GM21737 (cell line): ENCODE data around the gene SLC5A5.

Experiments
- ATAC-seq: cut with Tn5 transposase; IDR thresholded peaks from one replicate; pipeline ENCODE4 v1.9.1; 2021; ENCODE audit warnings: mild to moderate bottlenecking, moderate library complexity; ENCODE audit not compliant: unreplicated experiment

SLC5A5 gene

GRCh38 chr19:17871878-17872250 lies at the start of gene SLC5A5:
Gene SLC5A5, plus strand, starts transcription at chr19:17871945. Its CDS starts 375 bp downstream, at chr19:17872320.
- ATAC-seq: no peak

- ATAC-seq: no peak
Measured at GRCh38 chr19:17824339-17824738, 47.4 kb upstream of the SLC5A5 start.

GRCh38 chr19:17826508-17827056 lies 45.2 kb upstream of the SLC5A5 start:
- ATAC-seq: no peak

DNA sequence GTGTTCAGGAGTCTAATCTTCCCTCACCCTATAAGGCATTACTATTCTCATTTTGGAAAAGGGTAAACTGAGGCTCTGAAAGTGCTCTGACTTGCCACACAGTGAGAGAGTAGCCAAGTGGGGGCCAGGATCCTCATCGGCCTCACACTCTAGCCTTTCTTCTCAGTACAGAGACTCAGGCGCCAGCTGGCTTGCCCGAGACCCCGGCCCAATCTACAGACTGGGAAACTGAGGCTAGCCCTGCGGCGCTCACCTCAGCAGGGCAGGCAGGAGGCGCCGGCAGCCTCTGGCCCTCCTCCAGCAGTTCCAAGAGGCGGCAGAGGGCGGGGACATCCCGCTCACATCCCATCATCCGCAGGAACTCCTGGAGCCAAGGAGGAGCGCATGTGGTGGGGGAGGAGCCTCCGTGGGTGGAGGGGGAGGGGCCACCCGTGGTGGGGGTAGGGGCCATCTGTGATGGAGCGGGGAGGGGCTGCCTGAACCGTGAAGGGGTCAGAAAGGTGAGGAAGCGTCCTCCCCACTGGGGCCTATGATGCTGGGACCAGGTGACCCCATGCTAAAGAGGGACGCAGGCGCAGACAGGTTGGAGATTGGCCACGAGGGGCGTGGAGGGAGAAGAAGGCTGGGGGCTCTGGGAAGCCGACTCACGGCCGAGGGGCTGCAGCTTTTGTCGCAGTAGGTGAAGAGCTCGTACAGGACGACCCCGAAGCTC lies 41.7 kb upstream of the SLC5A5 start:
- no peak for ATAC-seq

GRCh38 chr19:17830567-17831418 lies 41.0 kb upstream of the SLC5A5 start:
- ATAC-seq: no peak

- ATAC-seq: no peak
Measured at GRCh38 chr19:17831419-17831888, 40.3 kb upstream of the SLC5A5 start.

DNA sequence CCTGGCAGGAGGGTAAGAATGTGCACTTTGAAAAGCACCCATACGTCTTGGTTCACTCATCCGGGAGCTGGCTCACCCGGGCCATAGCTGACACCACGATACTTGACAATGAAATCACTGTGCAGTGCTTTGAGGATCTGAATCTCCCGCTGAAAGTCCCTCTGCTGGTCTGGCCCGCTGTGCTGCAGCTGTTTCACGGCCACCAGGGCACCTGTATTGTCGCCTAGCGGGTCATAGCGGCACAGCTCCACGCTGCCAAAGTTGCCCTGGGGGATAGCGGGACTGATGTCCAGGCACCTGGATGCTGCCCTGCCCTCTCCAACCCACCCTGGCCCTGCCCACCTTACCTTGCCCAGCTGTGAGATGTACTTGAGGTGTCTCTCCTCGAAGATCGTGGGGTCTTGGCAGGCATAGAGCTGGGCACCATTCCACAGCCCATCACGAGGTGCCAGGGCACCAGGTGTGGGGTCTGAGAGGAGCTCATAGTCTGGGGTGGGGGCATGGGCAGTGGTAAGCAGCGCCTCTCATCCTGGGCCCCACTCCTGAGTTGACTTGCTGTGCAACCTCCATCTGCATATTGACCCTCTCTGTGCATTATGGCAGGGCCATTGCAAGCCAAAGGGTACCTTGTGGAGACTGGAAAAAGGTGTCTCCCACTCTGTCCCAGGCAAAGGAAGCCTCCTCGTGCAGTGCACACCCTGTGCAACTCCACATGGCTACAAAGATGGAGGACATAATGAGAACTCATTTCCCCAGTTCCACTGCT lies 39.1 kb upstream of the SLC5A5 start:
- ATAC-seq: no peak

DNA sequence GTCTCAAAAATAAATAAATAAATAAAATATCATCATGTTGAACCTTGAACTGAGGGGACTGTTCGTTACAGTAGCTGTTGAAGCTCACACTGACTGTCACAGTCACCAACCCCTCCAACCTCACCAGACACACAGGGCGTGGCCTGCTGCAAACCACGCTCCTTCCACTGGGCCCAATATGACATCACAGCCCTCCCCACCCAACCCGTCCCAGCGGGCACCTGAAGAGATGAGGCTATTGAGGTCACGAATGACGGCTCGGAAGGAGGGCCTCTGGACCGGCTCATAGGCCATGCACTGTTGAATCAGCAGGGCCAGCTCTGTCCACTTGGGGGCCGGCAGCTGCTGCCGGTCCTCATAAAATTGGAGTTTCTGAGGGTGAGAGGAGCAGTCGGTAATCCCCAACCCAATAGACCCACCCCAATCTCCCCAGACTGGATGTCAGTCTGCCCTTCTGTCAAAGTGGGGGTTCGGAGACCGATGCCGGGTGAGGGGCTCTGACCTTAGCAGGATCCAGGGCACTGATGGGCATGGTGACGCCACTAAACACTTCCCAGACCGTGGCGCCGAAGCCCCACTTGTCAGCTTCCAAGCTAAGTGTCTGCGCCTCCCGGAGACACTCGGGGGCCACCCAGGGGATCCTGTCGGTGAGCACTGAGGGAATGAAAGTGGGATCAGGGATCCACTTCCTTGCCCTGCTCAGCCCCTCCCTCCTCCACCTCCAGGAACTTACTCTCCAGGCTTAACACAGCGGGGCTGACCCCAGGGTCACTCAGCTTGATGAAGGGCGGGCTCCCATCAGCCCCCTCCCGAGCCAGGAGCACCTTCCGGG lies 37.2 kb upstream of the SLC5A5 start:
- no peak for ATAC-seq

DNA sequence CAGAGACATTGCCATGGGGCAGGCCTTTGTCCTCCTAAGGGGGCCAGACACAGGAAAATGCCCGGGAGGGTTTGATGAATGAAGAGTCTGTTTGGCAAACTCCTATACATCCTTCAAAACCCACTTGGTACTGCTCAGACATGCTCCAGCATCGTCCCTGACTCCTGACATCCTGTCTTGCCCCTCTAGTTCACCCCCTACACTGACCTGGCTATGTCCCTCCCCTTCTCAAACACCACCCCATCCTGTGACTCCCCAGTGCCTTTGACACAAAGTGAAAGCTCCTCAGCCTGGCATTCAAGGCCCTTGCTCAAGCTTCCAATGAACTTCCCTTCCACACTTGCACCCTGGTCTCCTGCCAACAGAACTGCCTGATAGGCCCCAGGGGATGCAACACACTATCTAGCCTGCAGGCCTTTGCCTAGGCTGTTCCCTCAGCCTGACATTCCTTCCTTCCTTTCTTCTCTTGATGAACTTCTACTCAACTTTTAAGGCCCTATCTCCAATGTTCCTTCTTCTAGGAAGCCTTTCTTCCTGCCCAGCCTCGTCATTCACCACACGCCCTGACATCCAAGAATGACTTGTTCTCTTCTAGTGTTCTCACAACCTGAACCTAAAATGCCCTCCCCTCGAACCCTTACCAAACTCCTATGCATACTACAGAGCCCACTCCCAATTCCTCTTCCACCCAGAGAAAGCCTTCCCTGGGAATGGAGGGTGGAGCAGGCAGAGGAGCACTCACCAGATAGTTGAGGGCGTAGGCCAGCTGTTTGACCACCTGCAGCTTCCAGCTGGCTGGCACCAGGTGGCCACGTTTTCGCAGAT lies 36.4 kb upstream of the SLC5A5 start:
- ATAC-seq: no peak

DNA sequence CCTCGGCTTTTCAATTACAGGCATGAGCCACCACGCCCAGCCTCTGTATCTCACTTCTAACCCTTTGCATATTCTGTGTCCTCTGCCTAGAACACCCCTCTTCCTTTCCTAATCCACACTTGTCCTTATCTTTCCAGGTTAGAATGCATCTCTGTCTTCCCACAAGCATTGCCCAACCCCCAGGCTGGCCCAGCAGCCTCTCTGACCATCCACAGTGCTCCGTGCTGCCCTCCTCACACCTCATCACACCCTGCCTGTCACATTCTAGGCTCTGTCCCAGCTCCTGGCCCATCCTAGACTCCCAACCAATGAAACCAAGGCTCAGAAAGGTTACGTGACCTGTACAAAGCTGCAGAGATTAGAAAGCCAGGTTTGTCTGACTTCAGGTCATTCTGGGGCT lies 35.2 kb upstream of the SLC5A5 start:
- no peak for ATAC-seq

DNA sequence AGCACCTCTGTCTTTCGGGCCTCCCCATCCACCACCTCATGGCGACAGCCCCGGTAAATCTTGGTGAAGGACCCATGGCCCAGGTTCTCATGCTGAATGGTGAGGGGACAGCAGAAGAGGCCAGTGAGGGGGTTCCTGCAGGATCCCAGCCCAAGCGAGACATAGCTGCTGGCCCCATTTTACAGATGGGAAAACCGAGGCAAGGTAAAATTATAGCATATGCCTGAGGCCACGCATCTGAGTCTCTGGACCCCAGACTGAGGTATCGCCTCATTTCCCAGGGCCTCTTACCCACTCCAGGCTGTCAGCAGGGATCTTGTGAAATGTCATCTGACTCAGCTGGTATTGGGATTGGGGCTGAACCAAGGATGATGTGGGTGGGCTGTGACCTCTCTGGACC lies 33.8 kb upstream of the SLC5A5 start:
- no peak for ATAC-seq

- no peak for ATAC-seq
Measured at GRCh38 chr19:17840019-17840418, 31.7 kb upstream of the SLC5A5 start.

DNA sequence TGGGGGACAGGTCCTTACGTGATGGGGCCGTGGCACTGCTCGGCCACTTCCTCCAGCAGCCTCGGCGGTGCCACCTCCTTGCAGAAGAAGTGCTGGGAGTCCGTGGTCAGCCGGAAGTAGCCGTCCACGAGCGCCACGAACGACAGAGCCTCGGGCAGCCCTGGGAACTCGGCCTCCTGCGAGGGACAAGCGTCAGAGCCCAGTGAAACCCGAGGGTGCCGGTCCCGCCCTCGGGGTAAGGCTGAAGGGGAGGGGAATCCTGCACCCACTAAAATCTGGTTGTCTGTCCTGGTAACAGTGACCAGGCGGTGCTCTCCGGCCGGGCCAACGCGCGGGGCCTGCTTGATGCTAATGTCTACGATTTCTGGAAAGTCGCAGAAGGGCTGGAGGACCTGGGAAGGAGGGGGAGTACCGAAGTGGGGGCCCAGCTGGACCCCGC lies 30.4 kb upstream of the SLC5A5 start:
- ATAC-seq: no peak

GRCh38 chr19:17841810-17842662 lies 29.7 kb upstream of the SLC5A5 start:
- no peak for ATAC-seq

- ATAC-seq: no peak
Measured at GRCh38 chr19:17842663-17843291, 29.0 kb upstream of the SLC5A5 start.

GRCh38 chr19:17843292-17843827 lies 28.4 kb upstream of the SLC5A5 start:
- no peak for ATAC-seq

GRCh38 chr19:17843908-17844490 lies 27.7 kb upstream of the SLC5A5 start:
- ATAC-seq: no peak
